HG03521 (cell line): Measurements from ENCODE around the gene MDFIC.

ENCODE experiments used
- ATAC-seq: cut with Tn5 transposase; IDR thresholded peaks from one replicate; pipeline ENCODE4 v1.9.1; 2021; ENCODE audit warnings: mild to moderate bottlenecking, moderate library complexity; ENCODE audit not compliant: unreplicated experiment

MDFIC gene

GRCh38 chr7:114986190-114987180, 64.6 kb downstream of the MDFIC start:
- ATAC-seq = no peak

DNA sequence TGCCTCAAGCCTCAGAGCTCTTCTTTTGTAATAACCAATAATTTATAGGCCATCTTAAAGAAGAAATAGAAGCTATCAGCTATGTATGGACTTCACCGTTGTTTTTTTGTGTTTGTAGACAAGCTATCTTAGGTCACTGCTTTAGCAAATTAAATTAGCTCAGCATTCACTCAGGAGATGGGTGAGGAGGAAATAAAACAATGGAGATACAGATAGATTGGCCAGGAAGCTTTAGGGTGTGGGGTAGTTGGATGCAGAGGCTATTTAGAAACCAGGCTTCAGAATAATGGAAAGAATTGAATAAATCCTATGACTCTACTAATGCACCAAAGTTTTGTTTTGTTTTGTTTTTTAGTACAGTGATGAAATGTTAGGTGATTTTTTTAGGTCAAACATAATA, 66.1 kb downstream of the MDFIC start:
- ATAC-seq = no peak

DNA sequence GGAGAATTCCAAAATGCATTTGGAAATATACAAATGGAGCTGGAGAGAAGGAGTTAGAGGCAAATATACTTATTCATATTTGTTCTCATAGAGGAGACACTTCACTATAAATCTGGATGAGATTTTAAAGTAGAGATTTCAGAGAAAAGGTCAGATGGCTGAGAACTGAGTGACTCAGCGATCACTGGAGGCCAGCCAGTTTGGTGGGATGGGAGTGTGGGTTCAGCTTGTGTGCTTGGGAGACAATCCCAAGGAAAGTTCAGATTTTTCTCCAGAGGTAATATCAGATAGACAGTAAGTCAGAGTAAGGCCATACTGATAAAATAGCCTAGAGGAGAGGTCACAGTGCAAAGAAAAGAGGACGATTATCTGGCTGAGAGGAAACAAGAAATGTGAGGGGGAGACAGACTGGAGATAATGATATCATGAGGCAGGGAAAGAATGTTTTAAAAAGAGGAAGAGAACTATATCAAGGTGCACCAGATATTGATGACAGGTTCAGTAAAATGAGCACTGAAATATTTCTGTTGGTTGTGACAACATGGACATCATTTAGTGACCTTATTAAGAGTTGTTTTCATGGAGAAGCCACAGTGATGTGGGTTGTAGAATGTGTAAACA, 67.0 kb downstream of the MDFIC start:
- ATAC-seq = no peak

DNA sequence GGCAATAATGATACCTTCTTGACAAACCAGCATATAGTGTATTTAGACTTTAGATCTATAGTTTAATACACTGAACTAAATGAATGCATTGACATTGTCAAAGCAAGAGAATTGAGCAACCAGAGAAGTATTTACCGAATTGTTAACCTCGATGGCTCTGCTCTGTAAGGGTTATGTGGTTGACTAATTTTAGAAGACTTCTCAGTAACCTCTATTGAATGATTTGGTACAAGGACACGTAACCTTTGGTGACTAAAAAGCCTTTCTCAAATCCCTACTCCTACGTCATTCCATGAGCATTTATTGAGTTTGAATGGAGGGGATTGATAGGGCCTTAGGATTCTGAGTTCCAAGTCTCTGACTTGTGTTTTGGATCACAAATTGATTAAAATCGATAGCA, 67.6 kb downstream of the MDFIC start:
- ATAC-seq = no peak

DNA sequence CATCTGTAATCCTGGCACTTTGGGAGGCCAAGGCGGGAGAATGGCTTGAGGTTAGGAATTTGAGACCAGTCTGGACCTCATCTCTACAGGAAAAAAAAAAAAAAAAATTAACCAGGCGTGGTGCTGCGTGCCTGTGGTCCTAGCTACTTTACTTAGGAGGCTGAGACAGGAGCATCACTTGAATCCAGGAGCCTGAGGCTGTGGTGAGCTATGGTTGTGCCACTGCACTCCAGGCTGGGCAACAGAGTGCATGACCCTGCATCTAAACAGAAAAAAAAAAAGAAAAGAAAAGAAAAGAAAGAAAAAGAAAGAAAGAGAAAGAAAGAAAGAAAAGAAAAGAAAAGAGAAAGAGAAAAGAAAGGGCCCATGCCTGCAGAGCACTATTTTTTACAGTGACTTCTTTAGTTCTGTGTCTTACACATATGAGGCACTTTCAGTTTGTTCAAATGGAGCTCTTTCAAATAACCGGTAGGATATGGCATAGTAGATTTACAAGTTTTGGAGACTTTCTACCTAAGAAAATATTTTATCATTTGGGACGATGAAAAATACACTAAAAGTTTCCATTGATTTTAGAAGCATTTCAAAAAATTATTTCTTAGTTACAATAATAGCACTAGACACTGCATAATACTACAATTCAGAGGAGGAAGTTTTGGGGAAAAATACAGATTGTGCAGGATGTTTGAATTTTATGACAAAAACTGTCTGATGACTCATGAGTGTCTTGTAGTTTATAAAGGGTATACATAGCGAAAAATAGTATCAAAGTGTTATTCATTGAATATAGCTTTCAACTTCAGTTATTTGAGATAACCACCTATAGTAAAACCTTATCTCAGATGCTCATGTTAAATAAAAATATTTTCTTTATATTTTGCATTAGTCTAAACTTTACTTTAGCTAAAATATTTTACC, 75.9 kb downstream of the MDFIC start:
- no peak for ATAC-seq

DNA sequence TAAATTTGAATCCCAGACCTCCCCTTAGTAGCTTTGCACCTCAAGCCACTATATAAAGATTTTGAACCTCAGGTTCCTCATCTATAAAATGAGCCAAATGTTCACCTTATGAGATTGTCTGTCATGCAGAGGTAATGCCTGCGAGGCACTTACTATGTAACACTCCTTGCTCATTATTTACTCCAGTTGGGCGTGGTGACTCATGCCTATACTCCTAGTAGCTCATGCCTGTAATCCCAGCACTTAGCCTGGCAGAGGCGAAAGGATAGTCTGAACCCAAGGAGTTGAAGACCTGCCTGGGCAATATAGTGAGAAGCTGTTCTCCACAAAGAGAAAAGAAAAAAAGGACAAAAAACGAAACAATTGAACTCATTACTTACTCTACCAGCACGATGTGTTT, 82.2 kb downstream of the MDFIC start:
- ATAC-seq = no peak

DNA sequence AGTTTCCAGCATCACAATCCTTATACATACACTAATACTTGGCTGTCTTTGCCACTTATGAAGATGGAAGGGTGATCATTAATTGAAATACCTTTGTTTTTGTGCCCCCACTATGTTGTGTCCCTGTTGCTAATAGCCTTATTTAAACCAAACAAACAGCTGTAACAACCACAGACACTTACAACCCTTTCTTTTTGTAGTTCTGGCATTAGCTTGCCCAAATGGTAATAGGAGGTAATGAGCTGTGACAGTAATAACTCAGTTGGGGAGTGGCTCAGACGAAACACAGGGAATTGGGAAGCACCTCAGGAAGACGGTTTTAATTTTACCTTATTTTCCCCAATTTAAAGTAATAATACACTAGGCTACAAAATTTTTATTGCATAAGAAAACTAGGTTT, 83.4 kb downstream of the MDFIC start:
- no peak for ATAC-seq

GRCh38 chr7:115005953-115006352, 84.1 kb downstream of the MDFIC start:
- ATAC-seq = no peak

GRCh38 chr7:115007751-115008150, 85.9 kb downstream of the MDFIC start:
- ATAC-seq = no peak

DNA sequence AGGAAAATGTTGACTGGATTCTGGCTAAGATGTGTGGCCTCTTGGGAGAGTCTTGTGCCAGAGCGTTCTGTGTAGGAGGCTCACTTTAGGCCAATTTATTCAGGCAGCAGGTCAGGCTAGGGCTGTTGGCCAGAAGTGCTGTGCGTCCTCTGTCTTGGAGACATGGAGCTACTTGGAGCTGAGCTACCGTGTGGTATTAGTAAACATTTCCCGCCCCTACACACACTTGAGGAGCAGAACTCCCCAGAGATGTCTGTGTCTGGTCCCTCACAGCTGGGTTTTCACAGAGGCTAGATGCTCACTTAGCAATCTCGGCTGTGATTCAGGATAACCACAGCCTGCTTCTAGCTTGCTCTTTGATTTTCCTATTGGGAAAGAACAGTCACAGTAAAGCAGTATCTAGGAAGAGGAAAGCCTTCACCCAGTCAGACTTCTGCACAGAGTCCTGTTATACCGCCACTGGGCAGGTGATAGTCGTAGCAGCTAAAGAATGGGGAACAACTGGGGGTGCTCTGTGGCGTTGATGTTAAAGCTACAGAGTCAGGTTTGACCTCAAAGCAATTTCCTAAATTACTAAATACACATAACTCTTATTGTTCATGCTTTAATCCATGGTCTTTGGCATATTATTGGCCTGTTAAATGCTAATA, 86.7 kb downstream of the MDFIC start:
- peak; percentile 42 for ATAC-seq

GRCh38 chr7:115009139-115009538, 87.2 kb downstream of the MDFIC start:
- ATAC-seq = peak; percentile 60

DNA sequence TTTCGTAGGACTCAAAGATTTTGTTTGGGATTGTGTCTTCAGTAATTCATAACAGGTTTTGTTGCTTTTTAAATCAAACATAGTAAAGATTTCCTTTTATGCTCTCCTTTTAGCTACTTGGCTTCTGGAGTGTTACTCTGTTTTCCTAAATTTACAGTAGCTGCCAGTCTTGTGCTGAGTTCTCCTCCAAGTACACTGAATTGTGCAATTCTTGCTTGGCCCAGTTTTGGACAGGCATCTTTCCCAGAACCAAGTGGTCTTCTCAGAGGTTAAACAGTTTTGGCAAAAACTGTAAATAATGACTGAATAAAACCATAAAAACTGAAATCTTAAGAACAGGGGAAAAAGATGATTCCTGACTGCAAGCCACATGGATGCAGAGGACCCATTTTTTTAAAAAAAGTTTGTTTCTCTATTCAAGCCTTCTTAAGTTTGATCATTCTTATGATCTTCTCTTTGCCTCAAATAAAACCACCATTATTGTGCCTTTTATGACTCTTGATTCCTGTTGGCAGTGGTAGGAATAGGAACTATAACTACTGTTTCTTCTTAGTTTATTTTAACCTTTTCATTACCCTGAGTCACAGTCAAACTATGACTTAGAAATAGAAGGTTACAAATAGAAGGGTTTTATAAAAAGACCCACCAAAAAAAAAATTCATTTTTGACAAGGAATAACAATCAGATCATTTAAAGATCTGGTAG, 88.0 kb downstream of the MDFIC start:
- no peak for ATAC-seq

DNA sequence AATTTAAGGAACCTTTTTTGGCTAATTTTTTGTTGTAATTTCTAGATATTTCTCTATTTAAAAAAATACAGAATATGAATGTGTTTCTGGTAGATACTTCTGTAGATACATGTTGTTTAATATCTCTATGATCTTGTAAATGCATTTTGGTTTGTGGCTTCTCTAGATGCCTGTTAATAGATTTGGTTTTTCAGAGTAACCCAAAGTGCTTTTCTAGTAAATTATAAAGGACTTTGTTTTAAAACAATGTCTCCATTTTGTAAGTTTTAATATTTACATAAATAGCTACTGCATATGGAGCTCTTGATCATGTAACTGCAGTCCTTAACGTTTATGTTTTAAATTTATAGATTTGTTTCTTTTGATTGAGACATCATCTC, 88.5 kb downstream of the MDFIC start:
- ATAC-seq = no peak

DNA sequence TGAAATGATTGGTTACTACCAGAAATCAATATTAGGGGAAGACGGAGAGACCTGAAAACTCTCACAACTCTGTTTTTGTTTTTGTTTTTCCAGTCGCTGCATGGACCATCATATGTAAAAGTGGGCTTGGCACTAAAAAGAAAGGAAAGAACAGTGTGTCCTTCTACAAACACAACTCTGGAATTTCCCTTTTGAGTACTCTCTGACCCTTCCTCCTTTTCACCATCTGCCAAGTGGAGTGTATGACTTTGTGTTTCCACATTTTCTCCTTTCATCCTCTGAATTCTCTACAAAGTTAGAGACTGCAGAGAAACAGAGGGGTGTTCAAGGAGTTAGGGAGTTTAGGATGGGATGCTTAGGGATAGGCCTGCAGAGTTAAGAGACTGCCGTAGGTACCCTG, 92.0 kb downstream of the MDFIC start:
- ATAC-seq = no peak

- no peak for ATAC-seq
Measured at GRCh38 chr7:115014794-115015193, 92.9 kb downstream of the MDFIC start.

DNA sequence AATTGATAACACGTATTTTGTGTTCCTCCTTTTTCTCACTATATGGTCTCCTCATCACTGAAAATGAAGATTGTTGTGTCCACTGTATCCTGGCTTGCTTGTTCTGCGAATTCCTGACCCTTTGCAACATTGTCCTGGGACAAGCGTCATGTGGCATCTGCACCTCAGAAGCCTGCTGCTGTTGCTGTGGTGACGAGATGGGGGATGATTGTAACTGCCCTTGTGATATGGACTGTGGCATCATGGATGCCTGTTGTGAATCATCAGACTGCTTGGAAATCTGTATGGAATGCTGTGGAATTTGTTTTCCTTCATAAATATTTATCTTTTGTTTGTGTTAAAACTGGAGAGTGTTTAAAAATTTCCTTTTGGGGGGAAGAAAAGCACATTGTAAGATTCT, 93.7 kb downstream of the MDFIC start:
- no peak for ATAC-seq

DNA sequence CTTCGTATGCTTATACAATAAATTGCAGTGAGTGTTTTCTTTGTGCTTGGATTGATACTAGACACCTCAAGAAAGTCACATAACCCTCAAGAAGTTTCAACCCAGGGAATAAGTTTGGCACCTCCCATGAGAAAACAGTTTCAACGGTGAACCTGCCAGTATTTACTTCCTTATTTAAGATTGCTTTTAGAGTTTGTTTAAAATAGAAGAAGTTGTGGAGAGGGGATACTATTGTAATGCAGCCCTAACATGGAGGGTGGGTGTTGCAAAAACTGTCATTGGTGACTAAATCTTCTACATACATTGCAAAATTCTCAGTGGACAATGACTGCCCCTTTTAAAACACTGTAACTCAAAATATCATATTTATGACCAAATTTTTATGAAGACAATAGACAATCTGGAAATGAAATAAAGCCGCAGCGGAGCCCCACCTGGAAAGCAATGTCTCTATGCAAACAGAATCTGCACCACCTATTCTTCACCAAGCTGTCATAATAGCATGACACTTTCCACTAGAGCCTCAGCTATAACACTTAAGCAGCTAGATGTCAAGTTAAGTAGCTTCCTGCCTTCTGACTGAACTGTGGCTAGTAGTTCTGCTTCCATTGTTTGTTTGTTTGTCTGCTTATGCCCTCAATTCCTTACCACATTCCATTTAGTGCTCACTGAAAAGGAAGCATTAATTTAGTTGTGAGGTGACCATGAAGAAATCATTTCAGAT, 98.2 kb downstream of the MDFIC start:
- ATAC-seq = no peak

GRCh38 chr7:115023219-115023618, 101.3 kb downstream of the MDFIC start:
- ATAC-seq = no peak

DNA sequence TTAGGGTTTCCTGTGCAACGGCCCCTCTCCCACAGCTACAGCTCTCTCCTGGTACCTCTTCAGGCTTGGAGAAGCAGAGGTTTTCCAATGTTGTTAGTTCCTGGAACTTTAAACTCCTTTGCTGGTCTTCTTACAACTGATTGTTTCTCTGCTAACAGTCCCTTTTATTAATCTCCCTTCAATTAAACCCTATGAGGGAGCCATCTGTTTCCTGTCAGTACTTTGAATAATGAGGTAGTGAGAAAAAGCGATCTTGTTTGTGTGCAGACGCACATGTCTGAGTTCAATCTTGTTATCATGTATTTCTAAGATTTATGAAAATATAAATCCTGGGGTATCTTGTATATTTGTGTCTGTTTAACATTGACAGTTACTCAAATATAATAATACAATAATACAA, 102.4 kb downstream of the MDFIC start:
- no peak for ATAC-seq
